Fibroblast of villous mesenchyme (primary cell): ENCODE results near the gene CRTC1. TPM values are rescaled to one million over a fixed set of nuclear protein-coding genes. Genes with fewer than 3 reads are reported as not detected.

Experiments used
- DNase-seq: peaks from one replicate; pipeline ENCODE4 v3.0.0-alpha.2; 2010; ENCODE audit warnings: low read depth
- H3K4me3 ChIP-seq: 2 replicates; pipeline ENCODE4 v1.5.1; 2011; ENCODE audit warnings: low read depth, mild to moderate bottlenecking, low read length
- total RNA-seq: library from RNA; depleted of rRNA; stranded (reverse); fragments of >200 nt; gene quantifications from 2 replicates; pipeline ENCODE4 v1.2.3, GENCODE V29; 2012
- TF ChIP-seq, protein P1 (sequence below): IDR thresholded peaks from 2 replicates; pipeline ENCODE4 v1.5.1; 2012; ENCODE audit warnings: low read depth, mild to moderate bottlenecking, low read length; ENCODE audit not compliant: insufficient read depth

Gene CRTC1
- total RNA-seq, 1 donor = 2.2 TPM

DNA sequence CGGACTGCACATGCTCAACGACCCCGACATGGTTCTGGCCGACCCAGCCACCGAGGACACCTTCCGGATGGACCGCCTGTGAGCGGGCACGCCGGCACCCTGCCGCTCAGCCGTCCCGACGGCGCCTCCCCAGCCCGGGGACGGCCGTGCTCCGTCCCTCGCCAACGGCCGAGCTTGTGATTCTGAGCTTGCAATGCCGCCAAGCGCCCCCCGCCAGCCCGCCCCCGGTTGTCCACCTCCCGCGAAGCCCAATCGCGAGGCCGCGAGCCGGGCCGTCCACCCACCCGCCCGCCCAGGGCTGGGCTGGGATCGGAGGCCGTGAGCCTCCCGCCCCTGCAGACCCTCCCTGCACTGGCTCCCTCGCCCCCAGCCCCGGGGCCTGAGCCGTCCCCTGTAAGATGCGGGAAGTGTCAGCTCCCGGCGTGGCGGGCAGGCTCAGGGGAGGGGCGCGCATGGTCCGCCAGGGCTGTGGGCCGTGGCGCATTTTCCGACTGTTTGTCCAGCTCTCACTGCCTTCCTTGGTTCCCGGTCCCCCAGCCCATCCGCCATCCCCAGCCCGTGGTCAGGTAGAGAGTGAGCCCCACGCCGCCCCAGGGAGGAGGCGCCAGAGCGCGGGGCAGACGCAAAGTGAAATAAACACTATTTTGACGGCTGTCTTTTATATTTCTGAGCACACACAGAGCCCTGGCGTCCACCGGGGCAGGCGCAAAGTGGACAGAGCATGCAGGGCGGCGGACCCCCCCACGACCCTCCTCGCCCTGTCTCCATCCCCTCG, 94.0 kb downstream of the CRTC1 start:
- DNase-seq = no peak
- no peak overlapping the region for H3K4me3 ChIP-seq
- TF ChIP-seq, protein P1, sequence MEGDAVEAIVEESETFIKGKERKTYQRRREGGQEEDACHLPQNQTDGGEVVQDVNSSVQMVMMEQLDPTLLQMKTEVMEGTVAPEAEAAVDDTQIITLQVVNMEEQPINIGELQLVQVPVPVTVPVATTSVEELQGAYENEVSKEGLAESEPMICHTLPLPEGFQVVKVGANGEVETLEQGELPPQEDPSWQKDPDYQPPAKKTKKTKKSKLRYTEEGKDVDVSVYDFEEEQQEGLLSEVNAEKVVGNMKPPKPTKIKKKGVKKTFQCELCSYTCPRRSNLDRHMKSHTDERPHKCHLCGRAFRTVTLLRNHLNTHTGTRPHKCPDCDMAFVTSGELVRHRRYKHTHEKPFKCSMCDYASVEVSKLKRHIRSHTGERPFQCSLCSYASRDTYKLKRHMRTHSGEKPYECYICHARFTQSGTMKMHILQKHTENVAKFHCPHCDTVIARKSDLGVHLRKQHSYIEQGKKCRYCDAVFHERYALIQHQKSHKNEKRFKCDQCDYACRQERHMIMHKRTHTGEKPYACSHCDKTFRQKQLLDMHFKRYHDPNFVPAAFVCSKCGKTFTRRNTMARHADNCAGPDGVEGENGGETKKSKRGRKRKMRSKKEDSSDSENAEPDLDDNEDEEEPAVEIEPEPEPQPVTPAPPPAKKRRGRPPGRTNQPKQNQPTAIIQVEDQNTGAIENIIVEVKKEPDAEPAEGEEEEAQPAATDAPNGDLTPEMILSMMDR = no peak

DNA sequence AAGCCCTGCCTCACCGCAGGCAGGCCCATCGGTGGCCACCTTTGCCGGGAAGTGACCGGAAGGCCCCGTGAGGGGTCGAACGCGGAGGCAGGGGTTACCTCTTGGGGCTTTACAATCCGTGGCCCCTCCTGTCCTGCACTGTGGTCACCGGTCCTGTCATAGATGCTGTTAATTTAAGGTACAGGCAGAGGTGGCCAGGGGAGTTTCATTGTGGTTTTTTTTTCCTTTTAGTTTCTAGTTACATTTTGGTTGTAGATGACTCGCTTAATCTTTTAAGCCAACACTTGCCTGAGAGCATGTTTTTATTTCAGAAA, 94.6 kb downstream of the CRTC1 start:
- TF ChIP-seq, protein P1 = no peak
- no peak overlapping the region for H3K4me3 ChIP-seq
- no peak for DNase-seq

DNA sequence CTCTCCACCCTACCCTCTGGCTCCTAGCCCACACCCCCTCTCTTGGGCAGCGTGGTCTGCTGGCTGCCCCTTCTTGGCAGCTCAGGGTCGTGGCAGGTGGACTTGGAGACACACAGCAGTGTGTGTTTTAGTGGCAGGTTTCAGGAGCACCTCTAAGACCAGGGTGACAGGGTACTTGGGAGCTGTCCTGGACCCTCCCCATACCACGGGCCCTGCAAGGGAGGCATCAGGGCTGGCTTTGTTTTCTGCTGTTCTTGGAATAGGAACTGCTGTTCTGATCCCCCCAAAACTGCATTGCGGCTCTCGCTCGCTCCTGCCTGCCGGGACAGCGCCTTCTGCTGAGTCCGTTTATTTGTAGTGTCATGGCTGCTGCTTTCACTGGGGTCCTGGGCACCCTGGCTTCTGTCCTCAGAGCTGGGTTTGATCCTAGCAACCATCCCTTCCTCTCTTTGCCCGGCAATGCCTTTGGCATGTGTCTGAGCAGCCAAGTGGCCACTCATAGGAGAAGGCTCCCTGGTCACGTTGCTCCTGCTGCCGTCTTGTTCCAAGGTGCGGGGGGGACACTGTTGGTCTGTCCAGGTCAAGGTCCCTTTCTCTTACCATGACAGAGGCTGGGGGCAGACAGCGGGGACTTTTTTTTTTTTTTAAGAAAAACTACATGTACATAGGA, 95.5 kb downstream of the CRTC1 start:
- H3K4me3 ChIP-seq = no peak overlapping the region
- TF ChIP-seq, protein P1 = no peak
- no peak for DNase-seq

DNA sequence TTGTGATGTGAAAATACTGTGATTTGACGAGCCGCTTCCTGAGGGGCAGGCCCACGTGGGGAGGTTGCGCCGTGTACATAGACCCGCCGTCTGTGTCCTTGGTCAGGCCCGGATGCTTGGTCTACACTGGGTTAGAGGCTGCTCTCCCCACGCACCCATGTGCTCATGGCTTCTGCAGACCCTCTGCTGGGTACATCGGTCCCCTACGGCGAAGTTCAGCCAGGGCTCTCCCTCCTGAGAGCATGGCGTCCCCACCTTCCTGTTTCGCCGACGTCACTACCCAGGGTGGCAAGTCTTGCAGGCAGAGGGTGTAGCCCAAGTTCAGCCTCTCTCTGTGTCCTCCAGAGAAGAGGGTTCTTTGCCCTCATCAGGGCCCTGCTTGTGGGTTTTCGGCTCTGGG, 96.6 kb downstream of the CRTC1 start:
- no peak for DNase-seq

DNA sequence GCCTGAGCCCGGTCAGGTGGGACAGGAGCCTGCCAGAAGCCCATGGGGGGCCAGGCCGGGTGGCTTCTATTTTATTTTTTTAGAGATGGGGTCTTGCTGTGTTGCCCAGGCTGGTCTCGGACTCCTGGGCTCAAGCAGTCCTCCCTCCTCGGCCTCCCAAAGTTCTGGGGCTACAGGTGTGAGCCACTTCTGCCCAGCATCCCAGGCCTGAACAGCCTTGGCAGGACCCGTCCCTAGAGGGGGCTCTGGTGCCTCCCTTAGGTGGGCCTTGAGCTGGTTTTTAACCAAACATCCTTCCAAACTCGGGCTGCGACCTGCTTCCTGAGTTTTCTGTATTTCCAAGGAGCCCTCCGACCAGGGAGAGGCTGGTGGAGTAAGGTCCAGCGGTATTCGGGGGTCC, 97.2 kb downstream of the CRTC1 start:
- TF ChIP-seq, protein P1 = no peak
- H3K4me3 ChIP-seq = no peak overlapping the region
- DNase-seq = no peak

More for the DNA sequence above, 96.6 kb downstream of the CRTC1 start:
- TF ChIP-seq, protein P1 = no peak
- H3K4me3 ChIP-seq = no peak overlapping the region

DNA sequence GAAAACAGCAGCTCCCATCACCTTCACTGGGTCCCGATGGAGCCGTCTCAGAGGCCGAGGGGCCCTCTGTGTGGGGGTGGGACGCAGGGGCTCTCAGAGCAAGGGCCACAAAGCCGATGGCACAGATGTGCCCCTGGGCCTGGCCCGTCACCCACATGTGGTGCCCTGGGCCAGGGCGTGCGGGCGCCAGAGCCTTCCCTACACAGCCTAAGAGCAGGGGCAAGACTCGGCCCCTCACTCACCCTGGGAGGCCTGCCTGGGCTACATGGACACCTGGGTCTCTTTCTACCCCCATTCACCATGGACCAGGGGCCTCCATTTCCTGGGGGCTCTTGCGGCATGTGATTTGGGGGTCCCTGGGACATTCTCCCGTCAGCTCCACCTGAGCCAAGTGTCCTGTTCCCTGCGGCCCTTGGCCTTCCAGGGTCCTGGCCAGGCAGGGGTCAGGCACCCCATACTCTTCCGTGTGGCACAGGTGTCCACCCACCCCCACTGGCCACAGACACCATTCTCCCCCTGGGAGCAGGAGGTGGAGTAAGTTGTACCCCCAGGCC, 97.6 kb downstream of the CRTC1 start:
- TF ChIP-seq, protein P1 = no peak
- H3K4me3 ChIP-seq = no peak overlapping the region
- no peak for DNase-seq
